SKM-1 (cell line): ENCODE data around the gene LCN9.

Source experiments
- DNase-seq: peaks from one replicate; lab custom pipeline; 2025; ENCODE audit not compliant: unreplicated experiment; lab: John Stamatoyannopoulos, UW

LCN9 gene

DNA sequence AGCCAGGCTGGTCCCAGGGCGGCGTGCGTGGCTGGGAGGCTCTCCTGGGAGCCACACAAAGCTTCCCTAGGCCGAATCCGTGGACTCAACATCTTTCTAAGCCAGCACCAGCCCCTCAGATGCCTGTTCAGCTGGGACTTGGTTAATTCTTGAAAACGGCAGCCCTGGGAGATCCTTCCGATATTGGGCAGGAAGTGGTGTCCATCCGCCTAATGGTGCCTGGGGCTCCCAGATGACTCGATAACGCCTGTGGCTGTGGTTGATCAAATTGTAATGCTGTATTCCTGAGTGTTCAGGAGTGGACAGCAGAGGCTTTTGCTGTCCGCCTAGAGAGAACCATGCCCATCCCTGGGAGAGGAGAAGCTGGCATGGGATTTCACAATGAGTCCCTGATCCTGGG lies 52.9 kb downstream of the LCN9 start:
- no peak for DNase-seq
